Osteoblast (primary cell): ENCODE results near the gene KRTAP5-2. TPM values are rescaled to one million over a fixed set of nuclear protein-coding genes. Genes with fewer than 3 reads are reported as not detected.
A peak's percentile ranks its signal among the peaks of the same experiment; 100 is the strongest.

Experiments used
- DNase-seq: peaks from one replicate; pipeline ENCODE4 v3.0.0; 2011; ENCODE audit warnings: low spot score, mixed read lengths; ENCODE audit not compliant: insufficient read length; ENCODE audit errors: missing footprints
- H2AFZ ChIP-seq: 2 replicates; pipeline ENCODE4 v1.6.0; 2011; ENCODE audit warnings: mild to moderate bottlenecking, low read length
- H3K27ac ChIP-seq: 2 replicates; pipeline ENCODE4 v1.5.1; 2011; ENCODE audit warnings: mild to moderate bottlenecking, low read depth, low read length, moderate library complexity
- H3K27me3 ChIP-seq: 2 replicates; pipeline ENCODE4 v1.6.0; 2012; ENCODE audit warnings: mild to moderate bottlenecking, control low read depth, inconsistent platforms, low read length, moderate library complexity; ENCODE audit not compliant: insufficient read depth
- H3K36me3 ChIP-seq: 2 replicates; pipeline ENCODE4 v1.5.1; 2011; ENCODE audit warnings: mild to moderate bottlenecking, low read length, control low read depth, moderate library complexity; ENCODE audit not compliant: insufficient read depth
- H3K4me1 ChIP-seq: 2 replicates; pipeline ENCODE4 v1.5.1; 2011; ENCODE audit warnings: mild to moderate bottlenecking, low read length, control low read depth, moderate library complexity; ENCODE audit not compliant: insufficient read depth
- H3K4me2 ChIP-seq: 2 replicates; pipeline ENCODE4 v1.6.0; 2011; ENCODE audit warnings: mild to moderate bottlenecking, low read length; ENCODE audit not compliant: insufficient read depth
- H3K4me3 ChIP-seq: fragments of 200-600 bp; sonication (generic); 3 replicates; pipeline ENCODE4 v1.5.1; 2012; ENCODE audit warnings: mild to moderate bottlenecking, low read length, inconsistent platforms; ENCODE audit not compliant: insufficient read depth
- H3K79me2 ChIP-seq: 2 replicates; pipeline ENCODE4 v1.6.0; 2012; ENCODE audit warnings: mild to moderate bottlenecking, low read length, control low read depth, inconsistent platforms; ENCODE audit not compliant: insufficient read depth
- H3K9me3 ChIP-seq: 2 replicates; pipeline ENCODE4 v1.5.1; 2011; ENCODE audit warnings: low read depth, low read length, control low read depth
- H4K20me1 ChIP-seq: 2 replicates; pipeline ENCODE4 v1.6.0; 2012; ENCODE audit warnings: mild to moderate bottlenecking, low read length, control low read depth; ENCODE audit not compliant: insufficient read depth
- CTCF ChIP-seq: IDR thresholded peaks from 2 replicates; pipeline ENCODE4 v1.5.1; 2011; ENCODE audit warnings: mild to moderate bottlenecking, low read depth, low read length, moderate library complexity; ENCODE audit errors: extremely low read depth
- total RNA-seq: library from RNA; depleted of rRNA; stranded (reverse); fragments of >200 nt; gene quantifications from 2 replicates; pipeline ENCODE4 v1.2.3, GENCODE V29; 2012

The KRTAP5-2 gene
- total RNA-seq, 1 donor: not detected

- Histone ChIP-seq H3K4me3 (no peak overlapping the region), H3K79me2 (no peaks in the 10 kb centered on the region), H3K27me3 (peaks cover 39% of the 10 kb centered on the region), H3K27ac (no peak overlapping the region), H2AFZ (no peak overlapping the region), H3K36me3 (no peaks in the 10 kb centered on the region), H3K4me2 (no peak overlapping the region), H4K20me1 (no peaks in the 10 kb centered on the region), H3K4me1 (no peaks in the 10 kb centered on the region), H3K9me3 (no peaks in the 10 kb centered on the region)
- DNase-seq: peak; percentile 89
- no peak for TF ChIP-seq CTCF
These were observed 48.5 kb downstream of the KRTAP5-2 start for GRCh38 chr11:1549338-1550330.

- no peak overlapping the region for H3K4me3 ChIP-seq
- peak; percentile 99 for DNase-seq
- H3K4me2 ChIP-seq: peak overlapping the region; percentile 24
- H3K4me1 ChIP-seq: no peaks in the 10 kb centered on the region
- no peaks in the 10 kb centered on the region for H3K36me3 ChIP-seq
- TF ChIP-seq CTCF: no peak
- no peaks in the 10 kb centered on the region for H3K9me3 ChIP-seq
- H2AFZ ChIP-seq: no peak overlapping the region
- no peaks in the 10 kb centered on the region for H3K79me2 ChIP-seq
- H4K20me1 ChIP-seq: no peaks in the 10 kb centered on the region
- H3K27ac ChIP-seq: no peak overlapping the region
- peaks cover 47% of the 10 kb centered on the region for H3K27me3 ChIP-seq
These were observed 49.6 kb downstream of the KRTAP5-2 start for GRCh38 chr11:1548221-1549070.

- DNase-seq: peak; percentile 88
- Histone ChIP-seq H3K36me3 (no peaks in the 10 kb centered on the region), H3K4me2 (no peak overlapping the region), H3K4me1 (no peaks in the 10 kb centered on the region), H3K4me3 (no peak overlapping the region), H3K27ac (no peak overlapping the region), H3K9me3 (no peaks in the 10 kb centered on the region), H4K20me1 (no peaks in the 10 kb centered on the region), H3K79me2 (no peaks in the 10 kb centered on the region), H2AFZ (no peak overlapping the region), H3K27me3 (peaks cover 47% of the 10 kb centered on the region)
- no peak for TF ChIP-seq CTCF
These were observed 50.5 kb downstream of the KRTAP5-2 start for GRCh38 chr11:1547467-1548098.

Other genes with a start within 250 kb of the KRTAP5-2 start
- gene BRSK2, start 208.4 kb downstream of the KRTAP5-2 start, total RNA-seq: 0.36 TPM in 1 of 2 replicates, not detected in the other
- 28.2 and 29.8 TPM in 2 replicates for gene MOB2, start 111.5 kb downstream of the KRTAP5-2 start, total RNA-seq
- under 0.01 TPM in 2 replicates for gene DUSP8, start 26.0 kb downstream of the KRTAP5-2 start, total RNA-seq
- not detected in 2 replicates for gene KRTAP5-1, start 13.0 kb downstream of the KRTAP5-2 start, total RNA-seq
- gene KRTAP5-3, start 10.2 kb upstream of the KRTAP5-2 start, total RNA-seq: not detected in 2 replicates
- not detected in 2 replicates for gene KRTAP5-4, start 23.8 kb upstream of the KRTAP5-2 start, total RNA-seq
- not detected in 2 replicates for gene KRTAP5-5, start 31.5 kb upstream of the KRTAP5-2 start, total RNA-seq
- not detected in 2 replicates for gene KRTAP5-6, start 98.9 kb upstream of the KRTAP5-2 start, total RNA-seq
- 15.0 and 18.1 TPM in 2 replicates for gene IFITM10, start 152.3 kb upstream of the KRTAP5-2 start, total RNA-seq
- gene CTSD, start 165.6 kb upstream of the KRTAP5-2 start, total RNA-seq: 491 and 519 TPM in 2 replicates
- 0.36 and 0.59 TPM in 2 replicates for gene SYT8, start 236.7 kb upstream of the KRTAP5-2 start, total RNA-seq
- not detected in 2 replicates for gene TNNI2, start 240.7 kb upstream of the KRTAP5-2 start, total RNA-seq